H1 (cell line): Measurements from ENCODE around the gene CRTAP. TPM values are rescaled to one million over a fixed set of nuclear protein-coding genes. Genes with fewer than 3 reads are reported as not detected.

Experiments used
- CHD7 ChIP-seq: fragments of 300-600 bp; sonication (generic); IDR thresholded peaks from 2 replicates; pipeline ENCODE4 v1.7.1; 2012; ENCODE audit warnings: low read length, moderate library complexity, mild to moderate bottlenecking, inconsistent platforms; ENCODE audit not compliant: insufficient replicate concordance
- EGR1 ChIP-seq: IDR thresholded peaks from 2 replicates; pipeline ENCODE4 v1.6.1; 2011; ENCODE audit warnings: low read depth, low read length, borderline replicate concordance
- EP300 ChIP-seq, 2 experiments: IDR thresholded peaks; 1 replicate in 1 of 2; 2 replicates in 1 of 2; pipeline ENCODE4 v1.6.1; 2011 to 2012; ENCODE audit warnings: low read depth in 2 of 2, low read length in 2 of 2, mild to moderate bottlenecking in 2 of 2, borderline replicate concordance in 1 of 2, inconsistent platforms in 1 of 2, moderate library complexity in 1 of 2
- JUN ChIP-seq: IDR thresholded peaks from 2 replicates; pipeline ENCODE4 v1.6.1; 2011; ENCODE audit warnings: low read depth, mild to moderate bottlenecking, improper control_type of control experiment, low read length
- KDM5A ChIP-seq: fragments of 200-600 bp; IDR thresholded peaks from 2 replicates; pipeline ENCODE4 v1.7.1; 2012; ENCODE audit warnings: mild to moderate bottlenecking, low read length, inconsistent platforms, mixed read lengths
- POU5F1 ChIP-seq: IDR thresholded peaks from 2 replicates; pipeline ENCODE4 v1.6.1; 2011; ENCODE audit warnings: low read depth, mild to moderate bottlenecking, low read length, moderate library complexity
- SIN3A ChIP-seq, 2 experiments: IDR thresholded peaks in 1 of 2; conservative IDR thresholded peaks in 1 of 2; 2 replicates each; pipeline ENCODE4 v1.6.1; 2011 to 2012; ENCODE audit warnings: low read length in 2 of 2, improper control_type of control experiment in 1 of 2, low read depth in 1 of 2, mild to moderate bottlenecking in 1 of 2
- SP2 ChIP-seq: IDR thresholded peaks from 2 replicates; pipeline ENCODE4 v1.6.1; 2012; ENCODE audit warnings: mild to moderate bottlenecking, low read length, inconsistent platforms
- polyA plus RNA-seq, 7 experiments: library from polyadenylated mRNA; depleted of rRNA in 3 of 7; stranded (reverse) in 5 of 7; unstranded in 2 of 7; fragments of >200 nt in 5 of 7; fragments of 200-250 nt in 2 of 7; gene quantifications; 1 replicate in 5 of 7; 2 replicates in 1 of 7; 4 replicates in 1 of 7; pipeline versions ENCODE4 v1.2.1 to v1.2.3, GENCODE V29; 2011 to 2013; ENCODE audit warnings: missing spikeins in 2 of 7, mixed read lengths in 2 of 7
- total RNA-seq: library from RNA; stranded (reverse); fragmentation: NEBNext Ultra II Directional; extraction: Animal tissue kit (Norgen Biotek cat#: 25700); gene quantifications from 2 replicates; pipeline ENCODE4 v1.2.1, GENCODE V29; 2021

The CRTAP gene
- total and polyA plus RNA-seq, 2 of the 8 experiments (the other 6 are each of a cell fraction or from before 2014, with no cell fraction given): 159 to 188 TPM

- TF ChIP-seq SIN3A (conservative IDR thresholded peaks at IDR 0.05 in 1 of 2, IDR thresholded peaks at IDR 0.05 in 1 of 2; ENCODE audit: low read depth in 1 of 2, low read length in 2 of 2) (no peak), KDM5A (no peak), POU5F1 (no peak), JUN (no peak), CHD7 (no peak), EP300 (IDR thresholded peaks at IDR 0.05; ENCODE audit: borderline replicate concordance in 1 of 2, low read depth in 2 of 2, low read length in 2 of 2) (no peak), SP2 (no peak), EGR1 (no peak)
Measured at GRCh38 chr3:33095436-33095835, 18.4 kb upstream of the CRTAP start (continued).
